ENCODE results near the gene MSANTD2.

DNA sequence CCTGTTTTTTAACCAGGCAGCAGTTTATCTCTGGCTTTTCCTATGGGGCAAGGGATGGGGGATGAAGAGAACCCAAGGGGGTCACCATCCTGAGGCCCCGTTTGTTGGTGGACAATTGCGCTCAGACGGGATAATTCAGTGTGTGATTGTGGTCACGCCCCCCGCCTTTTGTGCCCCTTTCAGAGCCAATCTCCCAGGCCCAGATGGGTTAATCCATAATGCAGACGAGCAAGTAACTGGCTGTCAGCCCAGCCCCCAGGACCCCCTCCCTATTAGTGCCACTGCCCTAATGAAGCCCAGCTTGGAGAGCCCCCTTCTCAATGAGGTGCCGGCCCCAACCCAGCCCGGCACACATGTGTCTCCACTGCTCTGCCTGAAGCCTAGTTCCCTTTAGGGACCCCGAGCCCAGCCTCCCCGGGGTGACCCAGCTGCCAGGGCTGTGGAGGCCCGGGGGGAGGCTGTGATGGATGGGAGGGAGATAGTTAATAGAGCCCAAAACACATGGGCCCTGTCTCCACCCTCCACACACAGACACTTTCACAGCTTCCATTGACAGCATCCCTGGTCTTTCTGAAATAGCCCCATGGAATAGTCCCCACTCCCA is 46.0 kb upstream of the MSANTD2 start:
- TF ChIP-seq, protein P1, sequence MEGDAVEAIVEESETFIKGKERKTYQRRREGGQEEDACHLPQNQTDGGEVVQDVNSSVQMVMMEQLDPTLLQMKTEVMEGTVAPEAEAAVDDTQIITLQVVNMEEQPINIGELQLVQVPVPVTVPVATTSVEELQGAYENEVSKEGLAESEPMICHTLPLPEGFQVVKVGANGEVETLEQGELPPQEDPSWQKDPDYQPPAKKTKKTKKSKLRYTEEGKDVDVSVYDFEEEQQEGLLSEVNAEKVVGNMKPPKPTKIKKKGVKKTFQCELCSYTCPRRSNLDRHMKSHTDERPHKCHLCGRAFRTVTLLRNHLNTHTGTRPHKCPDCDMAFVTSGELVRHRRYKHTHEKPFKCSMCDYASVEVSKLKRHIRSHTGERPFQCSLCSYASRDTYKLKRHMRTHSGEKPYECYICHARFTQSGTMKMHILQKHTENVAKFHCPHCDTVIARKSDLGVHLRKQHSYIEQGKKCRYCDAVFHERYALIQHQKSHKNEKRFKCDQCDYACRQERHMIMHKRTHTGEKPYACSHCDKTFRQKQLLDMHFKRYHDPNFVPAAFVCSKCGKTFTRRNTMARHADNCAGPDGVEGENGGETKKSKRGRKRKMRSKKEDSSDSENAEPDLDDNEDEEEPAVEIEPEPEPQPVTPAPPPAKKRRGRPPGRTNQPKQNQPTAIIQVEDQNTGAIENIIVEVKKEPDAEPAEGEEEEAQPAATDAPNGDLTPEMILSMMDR (conservative IDR thresholded peaks at IDR 0.05; ENCODE audit: low read depth, low read length), result no peak
- TF ChIP-seq EZH2 (IDR thresholded peaks at IDR 0.05; ENCODE audit: low read length, unreplicated experiment) (no peak), EZH2phosphoT487 (IDR thresholded peaks at IDR 0.05; ENCODE audit: borderline replicate concordance, low read length) (no peak)

Measured in PC-3 (cell line).